NCI-H2081 (cell line): ENCODE results near the gene CNNM2.

Experiments used
- DNase-seq, 2 experiments: peaks; one replicate each; lab custom pipeline; 2025; lab: John Stamatoyannopoulos, UW

CNNM2 gene

DNA sequence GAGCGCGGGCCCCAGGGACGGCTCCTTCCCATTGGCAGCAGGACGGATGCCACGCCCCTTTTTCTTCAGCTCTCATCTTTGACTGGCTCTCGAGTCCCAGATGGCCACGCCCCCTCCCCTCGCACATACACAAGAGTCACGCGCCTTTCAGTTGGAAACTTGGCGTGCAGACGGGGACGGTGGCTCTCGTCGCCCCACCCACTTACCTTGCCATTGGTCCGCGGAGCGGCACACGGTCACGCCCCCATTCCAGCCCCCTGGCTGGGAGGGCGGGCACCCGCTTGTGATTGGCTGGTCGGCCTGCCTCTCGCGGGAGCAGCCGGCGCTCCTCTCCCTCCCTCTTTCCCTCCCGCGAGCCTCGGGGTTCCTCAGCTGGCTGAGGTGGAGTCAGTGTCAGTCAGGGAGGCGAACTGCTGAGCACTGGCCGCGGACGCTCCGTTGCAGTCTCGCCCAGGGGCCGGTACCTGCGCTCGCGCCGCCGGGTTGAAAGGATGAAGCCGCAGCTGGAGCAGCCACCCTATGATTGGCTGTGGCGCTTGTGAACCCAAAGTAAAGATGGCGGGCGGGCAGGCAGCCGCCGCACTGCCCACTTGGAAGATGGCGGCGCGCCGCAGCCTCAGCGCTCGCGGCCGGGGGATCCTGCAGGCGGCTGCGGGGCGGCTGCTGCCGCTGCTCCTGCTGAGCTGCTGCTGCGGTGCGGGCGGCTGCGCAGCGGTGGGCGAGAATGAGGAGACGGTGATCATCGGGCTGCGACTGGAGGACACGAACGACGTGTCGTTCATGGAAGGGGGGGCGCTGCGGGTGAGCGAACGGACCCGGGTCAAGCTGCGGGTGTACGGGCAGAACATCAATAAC is at the start of gene CNNM2:
TSS of gene CNNM2 (plus strand) at position 333 of the 855 bp plus-strand sequence. CDS start at position 520, 187 bp downstream.
- DNase-seq, result peak; percentile 98 to 99

DNA sequence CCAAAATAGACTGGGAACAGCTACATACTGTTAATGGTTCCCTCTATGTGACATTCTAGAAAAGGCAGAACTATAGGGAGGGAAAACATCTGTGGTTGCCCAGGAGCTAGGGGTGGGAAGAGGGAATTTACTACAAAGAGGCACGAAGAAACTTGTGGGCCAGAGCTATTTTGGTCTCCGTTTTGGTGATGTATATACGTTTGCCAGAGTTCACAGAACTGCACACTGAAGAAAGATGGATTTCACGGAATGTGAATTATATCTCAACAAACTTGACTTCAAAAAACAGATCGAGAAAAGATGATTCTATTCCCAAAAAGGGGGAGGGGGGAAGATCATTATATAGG is 49.2 kb upstream of the CNNM2 start:
- no peak for DNase-seq

DNA sequence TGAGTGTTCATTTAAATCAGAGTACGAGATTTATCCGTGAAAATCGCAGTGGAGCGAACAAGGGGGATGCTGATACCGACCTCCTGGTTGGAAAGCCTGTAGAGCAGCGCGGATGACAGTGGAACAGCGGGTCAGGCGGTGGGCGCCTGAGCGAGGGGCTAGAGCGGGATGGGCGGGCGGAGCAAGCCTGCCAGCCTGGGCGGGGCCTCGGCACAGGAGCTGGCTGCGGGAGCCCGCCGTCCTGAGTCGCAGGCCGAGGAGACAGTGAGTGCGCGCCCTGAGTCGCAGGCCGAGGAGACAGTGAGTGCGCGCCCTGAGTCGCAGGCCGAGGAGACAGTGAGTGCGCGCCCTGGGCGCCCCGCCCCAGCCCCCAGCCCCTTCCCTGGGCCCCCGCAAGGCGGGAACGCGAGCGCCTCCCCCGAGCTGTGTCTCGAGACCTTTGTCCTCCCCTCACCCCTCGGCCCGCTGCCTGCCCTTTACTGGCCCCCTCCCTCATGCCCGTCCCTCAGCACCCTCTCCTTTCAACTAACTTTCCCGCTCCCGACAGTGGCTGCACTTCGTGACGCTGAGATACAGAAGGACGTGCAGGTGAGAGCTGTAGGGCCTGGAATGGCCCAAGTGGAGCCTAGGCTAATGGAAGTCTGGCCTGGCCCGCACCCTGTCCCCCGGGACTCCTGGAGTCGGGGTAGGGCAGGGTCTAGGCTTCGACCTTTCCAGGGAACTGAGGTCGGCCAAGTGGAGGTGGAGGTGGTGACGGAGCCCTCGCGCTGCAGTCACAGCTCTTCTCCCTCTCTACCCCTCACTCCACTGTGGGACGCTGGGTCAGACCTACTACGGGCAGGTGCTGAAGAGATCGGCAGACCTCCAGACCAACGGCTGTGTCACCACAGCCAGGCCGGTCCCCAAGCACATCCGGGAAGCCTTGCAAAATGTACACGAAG is 48.6 kb upstream of the CNNM2 start, which contains the start of gene AS3MT:
TSS of gene AS3MT (plus strand) at position 213 of the 941 bp plus-strand sequence. CDS start at position 336, 123 bp downstream.
- peak in 1 of 2 experiments; percentile 2 for DNase-seq

- DNase-seq, result no peak
These were observed 47.9 kb upstream of the CNNM2 start for GRCh38 chr10:102870221-102870620.

- DNase-seq, result no peak
These were observed 45.9 kb upstream of the CNNM2 start for GRCh38 chr10:102872163-102872562.

DNA sequence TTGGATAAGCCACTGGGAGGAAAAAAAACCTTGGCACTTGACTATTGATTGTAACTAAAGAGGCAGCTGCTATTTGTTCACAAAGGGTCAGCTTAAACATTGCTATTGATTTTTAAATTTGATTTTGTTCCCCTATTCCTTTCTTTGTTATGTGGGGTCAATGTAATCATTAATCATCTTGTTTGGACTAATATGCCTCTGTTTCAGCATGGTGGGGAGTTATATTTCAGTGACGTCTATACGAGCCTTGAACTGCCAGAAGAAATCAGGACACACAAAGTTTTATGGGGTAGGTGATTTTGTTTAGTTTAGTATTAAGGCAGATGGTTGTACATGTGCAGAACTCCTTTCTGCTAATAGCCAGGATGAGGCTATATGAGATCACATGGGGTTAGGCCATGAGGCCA is 41.3 kb upstream of the CNNM2 start:
- no peak for DNase-seq

DNA sequence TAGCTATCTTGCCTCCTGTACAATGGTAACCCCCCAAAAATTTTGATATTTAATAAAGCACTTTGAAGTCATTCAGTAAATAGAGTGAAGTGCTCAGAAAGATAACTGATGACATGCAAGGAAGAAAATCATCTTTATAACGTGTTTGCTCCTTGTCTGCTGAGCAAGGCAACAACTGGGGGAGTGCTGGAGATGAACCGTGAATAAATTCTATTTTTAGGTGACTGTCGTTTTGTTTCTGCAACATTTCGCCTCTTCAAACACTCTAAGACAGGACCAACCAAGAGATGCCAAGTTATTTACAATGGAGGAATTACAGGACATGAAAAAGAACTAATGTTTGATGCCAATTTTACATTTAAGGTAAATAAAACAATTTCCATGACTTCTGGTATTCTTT is 39.5 kb upstream of the CNNM2 start:
- no peak for DNase-seq

GRCh38 chr10:102880256-102880655 is 37.8 kb upstream of the CNNM2 start:
- no peak for DNase-seq

DNA sequence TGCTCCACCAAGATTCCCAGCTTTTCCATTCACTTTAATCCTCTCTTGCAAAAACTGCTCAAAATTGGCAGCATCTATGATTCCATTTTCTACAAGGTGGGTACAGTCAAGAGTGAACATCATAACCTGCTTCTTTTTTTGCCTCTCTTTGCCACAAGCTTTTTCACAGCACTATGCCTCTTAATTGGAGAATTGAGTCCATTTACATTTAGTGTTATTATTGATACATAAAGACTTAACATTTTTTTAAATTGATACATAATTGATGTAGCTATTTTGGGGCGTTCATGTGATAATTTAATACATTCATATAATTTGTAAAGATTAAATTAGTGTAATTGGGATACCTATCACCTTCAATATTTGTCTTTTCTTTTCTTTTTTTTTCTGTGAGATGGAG is 30.0 kb upstream of the CNNM2 start:
- DNase-seq, result no peak

- no peak for DNase-seq
These were observed 23.5 kb upstream of the CNNM2 start for GRCh38 chr10:102894466-102895213.

DNA sequence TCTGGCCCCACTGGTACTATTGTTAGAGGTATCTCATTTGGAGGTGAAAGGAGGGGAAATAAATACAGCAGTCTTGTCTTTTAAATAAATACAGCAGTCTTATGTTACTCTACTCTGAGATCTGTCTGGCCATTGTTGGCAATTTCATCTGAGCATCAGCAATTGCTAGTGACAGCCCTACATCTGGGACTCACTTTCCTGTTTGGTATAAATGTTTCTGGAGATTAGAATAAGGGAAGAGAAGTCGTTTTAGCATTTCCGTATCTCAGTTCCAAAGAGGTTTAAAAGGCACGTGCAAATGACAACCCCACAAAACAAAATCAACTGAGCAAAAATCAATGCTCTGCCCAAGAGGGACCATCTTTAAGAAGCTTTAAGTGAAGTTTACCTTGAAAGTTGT is 18.1 kb upstream of the CNNM2 start:
- DNase-seq, result no peak

- no peak for DNase-seq
These were observed 13.7 kb upstream of the CNNM2 start for GRCh38 chr10:102904346-102904745.

DNA sequence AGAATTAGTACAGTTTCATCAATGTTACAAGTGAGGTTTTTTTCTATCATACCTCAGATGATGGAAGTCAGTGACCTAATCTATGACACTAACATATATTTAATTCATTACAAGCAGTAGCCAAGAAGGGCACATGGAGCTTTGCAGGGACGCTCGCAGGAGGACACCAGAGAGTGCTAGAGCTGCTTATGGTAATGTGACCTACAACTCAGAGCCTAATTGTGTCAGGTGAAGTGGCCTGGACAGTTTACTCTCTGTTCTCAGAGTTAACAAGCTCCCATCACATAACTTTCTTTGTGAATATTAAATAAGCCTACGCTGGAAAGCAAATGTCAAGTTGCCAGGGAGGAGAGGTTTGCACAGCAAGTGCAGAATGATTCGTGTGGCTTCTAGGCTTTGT is 11.6 kb upstream of the CNNM2 start:
- no peak for DNase-seq

DNA sequence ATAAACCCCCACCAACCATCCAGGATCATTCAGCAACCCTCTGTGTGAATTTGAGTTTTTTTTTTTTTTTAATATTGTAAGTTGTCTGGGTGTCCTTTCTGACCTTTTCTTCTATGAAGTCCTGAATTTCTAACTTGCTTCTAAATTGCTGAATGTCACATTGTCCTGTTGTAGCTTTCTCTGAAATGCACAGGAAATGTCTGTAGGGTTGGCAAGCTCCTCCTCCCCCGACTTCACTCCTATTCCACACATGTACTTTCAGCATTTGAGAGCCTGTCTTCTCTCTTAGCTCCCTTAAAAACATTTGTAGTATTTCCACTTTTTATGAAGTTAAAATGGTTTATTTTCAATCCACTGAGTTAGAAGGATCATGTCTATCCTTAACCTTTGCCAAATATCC is 3.3 kb upstream of the CNNM2 start:
- DNase-seq, result no peak

- DNase-seq, result no peak
These were observed 1.9 kb upstream of the CNNM2 start for GRCh38 chr10:102916173-102916572.

- peak; percentile 50 to 65 for DNase-seq
These were observed 656 bp upstream of the CNNM2 start for GRCh38 chr10:102917314-102917961.

GRCh38 chr10:102918817-102919245 is 737 bp downstream of the CNNM2 start:
- DNase-seq, result peak in 1 of 2 experiments; percentile 6

- peak in 1 of 2 experiments; percentile 30 for DNase-seq
These were observed 1.3 kb downstream of the CNNM2 start for GRCh38 chr10:102919246-102919959.

GRCh38 chr10:102919992-102920739 is 2.1 kb downstream of the CNNM2 start:
- no peak for DNase-seq

GRCh38 chr10:102923601-102924000 is 5.5 kb downstream of the CNNM2 start:
- DNase-seq, result no peak
